HG03521 (cell line): ENCODE results near the gene RNASE13.

Experiments
- ATAC-seq: cut with Tn5 transposase; IDR thresholded peaks from one replicate; pipeline ENCODE4 v1.9.1; 2021; ENCODE audit warnings: mild to moderate bottlenecking, moderate library complexity; ENCODE audit not compliant: unreplicated experiment

RNASE13 gene, protein sequence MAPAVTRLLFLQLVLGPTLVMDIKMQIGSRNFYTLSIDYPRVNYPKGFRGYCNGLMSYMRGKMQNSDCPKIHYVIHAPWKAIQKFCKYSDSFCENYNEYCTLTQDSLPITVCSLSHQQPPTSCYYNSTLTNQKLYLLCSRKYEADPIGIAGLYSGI

DNA sequence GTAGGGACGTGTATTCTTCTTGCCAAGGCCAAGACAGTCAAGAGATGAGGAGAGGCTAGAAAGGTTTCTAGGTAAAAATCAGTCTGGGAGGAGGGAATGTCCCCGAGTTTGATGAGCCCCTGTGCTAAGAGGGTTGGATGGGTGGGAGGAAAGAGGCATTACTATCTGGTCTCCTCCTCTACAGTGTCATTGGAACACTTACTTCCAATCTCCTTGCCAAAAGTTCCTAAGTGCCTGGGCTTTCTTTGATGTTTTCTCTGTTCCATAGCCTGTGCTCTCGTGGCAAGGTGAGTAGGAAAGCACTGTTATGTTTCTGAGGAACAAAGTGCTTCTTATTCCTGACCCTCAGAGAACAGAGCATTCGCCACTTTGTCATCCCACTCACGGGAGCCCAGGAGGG is at the start of gene RNASE13:
RNASE13 (minus strand) TSS at position 101 of the 400 bp plus-strand sequence. CDS start 519 bp downstream, outside the sequence.
- no peak for ATAC-seq

DNA sequence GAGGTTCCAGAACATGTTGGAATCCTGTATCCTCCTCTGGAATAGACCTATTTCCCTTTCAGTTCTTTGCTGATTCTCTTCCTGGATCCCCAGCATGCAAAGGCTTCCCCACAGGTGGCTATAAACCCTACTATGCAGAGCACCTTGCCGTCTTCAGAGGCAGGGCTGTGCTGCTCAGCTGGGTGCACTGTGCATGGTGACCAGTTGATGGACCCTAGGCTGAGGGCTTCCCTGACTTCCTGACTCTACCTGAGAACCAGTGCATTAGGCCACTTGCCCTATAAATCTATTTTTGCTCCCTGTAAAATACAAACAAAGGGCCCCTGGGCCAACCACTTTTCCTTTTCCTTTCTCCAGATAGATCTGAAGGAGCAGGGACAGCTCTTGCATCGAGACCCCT is 49.8 kb upstream of the RNASE13 start:
- ATAC-seq, result no peak

DNA sequence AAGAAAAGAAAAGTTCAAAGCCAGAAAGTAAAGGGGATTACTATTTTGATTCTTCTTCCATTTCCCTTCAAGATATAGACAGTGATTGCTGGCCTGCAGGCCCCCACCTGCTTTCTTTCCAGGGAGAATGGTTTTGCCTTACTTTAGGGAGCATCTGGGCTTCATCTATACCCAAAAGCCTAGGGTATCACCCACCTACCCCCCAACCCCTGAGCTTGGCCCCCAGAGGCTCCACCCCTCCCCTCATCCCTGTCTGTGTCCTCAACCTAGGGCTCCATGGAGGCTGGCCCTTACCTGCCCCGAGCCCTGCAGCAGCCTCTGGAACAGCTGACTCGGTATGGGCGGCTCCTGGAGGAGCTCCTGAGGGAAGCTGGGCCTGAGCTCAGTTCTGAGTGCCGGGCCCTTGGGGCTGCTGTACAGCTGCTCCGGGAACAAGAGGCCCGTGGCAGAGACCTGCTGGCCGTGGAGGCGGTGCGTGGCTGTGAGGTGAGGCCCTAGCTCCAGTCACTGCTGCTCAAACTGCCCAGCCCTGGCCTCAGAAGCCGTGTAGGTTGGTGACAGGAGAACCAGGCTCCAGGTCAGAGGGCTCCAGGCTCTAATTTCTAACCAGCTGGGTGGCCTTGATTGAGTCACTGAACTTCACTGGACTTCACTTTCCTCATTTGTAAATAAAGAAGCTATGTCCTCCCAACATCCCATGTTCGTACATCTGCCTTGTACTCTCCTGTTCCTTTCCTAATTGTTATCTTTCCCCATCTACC is 49.1 kb upstream of the RNASE13 start:
- no peak for ATAC-seq

DNA sequence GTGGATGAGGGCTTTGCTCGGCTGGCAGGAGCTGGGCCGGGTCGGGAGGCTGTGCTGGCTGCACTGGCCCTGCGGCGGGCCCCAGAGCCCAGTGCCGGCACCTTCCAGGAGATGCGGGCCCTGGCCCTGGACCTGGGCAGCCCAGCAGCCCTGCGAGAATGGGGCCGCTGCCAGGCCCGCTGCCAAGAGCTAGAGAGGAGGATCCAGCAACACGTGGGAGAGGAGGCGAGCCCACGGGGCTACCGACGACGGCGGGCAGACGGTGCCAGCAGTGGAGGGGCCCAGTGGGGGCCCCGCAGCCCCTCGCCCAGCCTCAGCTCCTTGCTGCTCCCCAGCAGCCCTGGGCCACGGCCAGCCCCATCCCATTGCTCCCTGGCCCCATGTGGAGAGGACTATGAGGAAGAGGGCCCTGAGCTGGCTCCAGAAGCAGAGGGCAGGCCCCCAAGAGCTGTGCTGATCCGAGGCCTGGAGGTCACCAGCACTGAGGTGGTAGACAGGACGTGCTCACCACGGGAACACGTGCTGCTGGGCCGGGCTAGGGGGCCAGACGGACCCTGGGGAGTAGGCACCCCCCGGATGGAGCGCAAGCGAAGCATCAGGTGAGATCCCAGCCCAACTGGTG is 47.0 kb upstream of the RNASE13 start:
- ATAC-seq, result no peak

DNA sequence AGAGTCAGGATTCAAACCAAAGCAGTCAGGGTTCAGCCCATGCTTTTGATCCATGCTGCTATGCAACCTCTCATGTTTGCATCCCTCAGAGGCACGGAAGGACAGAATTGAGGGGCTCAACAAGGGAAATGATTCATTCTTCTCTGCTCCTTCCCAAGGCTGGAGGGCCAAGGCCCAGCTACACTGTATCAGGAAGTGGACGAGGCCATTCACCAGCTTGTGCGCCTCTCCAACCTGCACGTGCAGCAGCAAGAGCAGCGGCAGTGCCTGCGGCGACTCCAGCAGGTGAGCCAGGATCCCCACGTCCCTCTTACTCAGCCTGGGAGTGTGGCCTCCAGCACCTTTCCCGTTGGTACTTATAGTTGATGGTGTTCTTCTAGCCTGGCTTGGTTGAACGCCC is 44.1 kb upstream of the RNASE13 start:
- ATAC-seq, result no peak

DNA sequence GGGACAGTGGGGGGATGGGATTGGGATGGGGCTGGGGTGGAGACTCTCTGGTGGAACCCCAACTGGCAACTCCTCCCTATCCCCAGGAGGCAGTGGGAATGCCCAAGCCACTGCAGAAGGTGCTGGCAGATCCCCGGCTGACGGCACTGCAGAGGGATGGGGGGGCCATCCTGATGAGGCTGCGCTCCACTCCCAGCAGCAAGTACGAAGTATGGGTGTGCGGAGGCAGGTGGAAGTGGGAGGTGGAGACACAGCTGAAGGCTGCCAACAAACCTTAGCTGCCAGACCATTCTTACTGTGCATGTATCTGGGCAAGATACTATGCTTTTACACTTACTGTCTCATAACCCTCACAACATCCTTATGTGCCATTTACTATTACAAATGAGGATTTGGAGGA is 43.7 kb upstream of the RNASE13 start:
- ATAC-seq, result no peak

DNA sequence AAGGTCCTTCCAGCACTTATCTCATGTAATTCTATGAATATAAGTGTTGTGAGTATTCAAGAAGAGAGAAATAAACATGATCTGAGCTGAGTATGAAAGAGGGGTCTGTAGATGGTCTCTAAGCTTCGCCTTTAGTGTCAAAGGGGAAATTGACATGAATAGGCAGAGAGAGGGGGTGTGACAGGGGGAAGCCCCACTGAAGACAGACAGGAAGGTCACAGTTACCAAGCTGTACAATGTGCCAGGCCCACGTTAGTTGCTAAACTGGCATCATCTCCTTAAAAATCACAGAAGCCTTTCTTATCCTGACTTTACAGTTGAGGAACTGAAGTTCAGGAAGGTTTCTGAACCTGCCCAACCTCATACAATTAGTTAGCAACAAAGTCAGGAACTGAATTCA is 43.1 kb upstream of the RNASE13 start:
- ATAC-seq, result no peak

DNA sequence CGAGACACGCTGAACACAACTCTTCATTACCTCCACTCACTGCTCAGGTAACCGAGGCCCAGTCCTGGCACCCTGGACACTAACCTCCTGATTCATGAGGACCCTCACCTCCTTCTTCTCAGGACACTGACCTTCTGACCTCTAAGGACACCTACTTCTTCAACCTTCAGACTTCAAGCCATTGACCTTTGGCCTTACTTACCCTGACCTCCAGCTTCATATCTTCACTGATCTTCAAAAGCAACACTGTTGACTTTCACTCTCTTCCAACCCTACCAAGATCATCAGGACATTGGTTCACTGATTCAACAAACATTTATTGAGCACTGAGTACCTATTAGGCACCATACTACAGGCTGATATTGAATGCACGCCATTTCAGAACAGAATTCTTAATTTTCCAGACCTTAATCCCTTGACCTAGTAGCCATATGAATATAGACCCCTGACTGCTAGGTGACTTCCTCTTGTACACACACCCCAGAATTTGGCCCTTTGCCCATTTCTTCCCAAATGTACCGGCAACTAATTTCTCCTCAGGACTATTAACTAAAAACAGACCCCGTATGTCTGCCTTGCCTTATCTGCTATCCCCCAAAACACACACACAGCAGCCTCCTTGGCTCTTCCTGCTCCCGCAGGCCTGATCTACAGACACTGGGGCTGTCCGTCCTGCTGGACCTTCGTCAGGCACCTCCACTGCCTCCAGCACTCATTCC is 41.3 kb upstream of the RNASE13 start:
- no peak for ATAC-seq

DNA sequence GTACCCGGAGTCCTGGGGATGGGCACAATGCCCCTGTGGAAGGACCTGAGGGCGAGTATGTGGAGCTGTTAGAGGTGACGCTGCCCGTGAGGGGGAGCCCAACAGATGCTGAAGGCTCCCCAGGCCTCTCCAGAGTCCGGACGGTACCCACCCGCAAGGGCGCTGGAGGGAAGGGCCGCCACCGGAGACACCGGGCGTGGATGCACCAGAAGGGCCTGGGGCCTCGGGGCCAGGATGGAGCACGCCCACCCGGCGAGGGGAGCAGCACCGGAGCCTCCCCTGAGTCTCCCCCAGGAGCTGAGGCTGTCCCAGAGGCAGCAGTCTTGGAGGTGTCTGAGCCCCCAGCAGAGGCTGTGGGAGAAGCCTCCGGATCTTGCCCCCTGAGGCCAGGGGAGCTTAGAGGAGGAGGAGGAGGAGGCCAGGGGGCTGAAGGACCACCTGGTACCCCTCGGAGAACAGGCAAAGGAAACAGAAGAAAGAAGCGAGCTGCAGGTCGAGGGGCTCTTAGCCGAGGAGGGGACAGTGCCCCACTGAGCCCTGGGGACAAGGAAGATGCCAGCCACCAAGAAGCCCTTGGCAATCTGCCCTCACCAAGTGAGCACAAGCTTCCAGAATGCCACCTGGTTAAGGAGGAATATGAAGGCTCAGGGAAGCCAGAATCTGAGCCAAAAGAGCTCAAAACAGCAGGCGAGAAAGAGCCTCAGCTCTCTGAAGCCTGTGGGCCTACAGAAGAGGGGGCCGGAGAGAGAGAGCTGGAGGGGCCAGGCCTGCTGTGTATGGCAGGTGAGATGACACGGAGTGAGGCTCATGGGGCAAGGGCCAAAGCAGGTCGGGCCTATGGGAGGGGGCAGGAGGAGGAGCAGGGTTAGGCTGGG is 40.0 kb upstream of the RNASE13 start:
- no peak for ATAC-seq

DNA sequence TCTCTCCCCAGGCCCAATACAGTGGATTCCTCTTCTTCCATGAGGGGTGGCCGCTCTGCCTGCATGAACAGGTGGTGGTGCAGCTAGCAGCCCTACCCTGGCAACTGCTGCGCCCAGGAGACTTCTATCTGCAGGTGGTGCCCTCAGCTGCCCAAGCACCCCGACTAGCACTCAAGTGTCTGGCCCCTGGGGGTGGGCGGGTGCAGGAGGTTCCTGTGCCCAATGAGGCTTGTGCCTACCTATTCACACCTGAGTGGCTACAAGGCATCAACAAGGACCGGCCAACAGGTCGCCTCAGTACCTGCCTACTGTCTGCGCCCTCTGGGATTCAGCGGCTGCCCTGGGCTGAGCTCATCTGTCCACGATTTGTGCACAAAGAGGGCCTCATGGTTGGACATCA is 39.3 kb upstream of the RNASE13 start:
- no peak for ATAC-seq

DNA sequence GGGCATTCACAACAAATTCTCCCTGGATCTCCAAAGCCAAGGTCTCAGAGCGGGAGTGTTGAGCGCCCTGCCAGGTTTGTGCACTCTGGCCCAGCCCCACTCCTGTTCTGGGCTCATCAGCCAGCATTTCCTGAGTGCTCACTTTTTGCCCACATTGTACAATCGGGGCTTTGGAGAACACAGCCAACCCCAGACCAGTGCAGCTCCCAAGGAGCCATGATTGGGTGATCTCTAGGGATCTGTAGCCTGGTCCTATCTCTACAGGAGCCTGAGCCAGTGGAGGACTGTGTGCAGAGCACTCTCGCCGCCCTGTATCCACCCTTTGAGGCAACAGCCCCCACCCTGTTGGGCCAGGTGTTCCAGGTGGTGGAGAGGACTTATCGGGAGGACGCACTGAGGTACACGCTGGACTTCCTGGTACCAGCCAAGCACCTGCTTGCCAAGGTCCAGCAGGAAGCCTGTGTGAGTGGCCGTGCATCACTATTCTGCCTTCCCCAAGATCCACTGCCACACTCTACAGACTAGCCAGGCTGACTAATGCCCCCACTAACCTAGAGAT is 38.3 kb upstream of the RNASE13 start:
- ATAC-seq, result no peak

DNA sequence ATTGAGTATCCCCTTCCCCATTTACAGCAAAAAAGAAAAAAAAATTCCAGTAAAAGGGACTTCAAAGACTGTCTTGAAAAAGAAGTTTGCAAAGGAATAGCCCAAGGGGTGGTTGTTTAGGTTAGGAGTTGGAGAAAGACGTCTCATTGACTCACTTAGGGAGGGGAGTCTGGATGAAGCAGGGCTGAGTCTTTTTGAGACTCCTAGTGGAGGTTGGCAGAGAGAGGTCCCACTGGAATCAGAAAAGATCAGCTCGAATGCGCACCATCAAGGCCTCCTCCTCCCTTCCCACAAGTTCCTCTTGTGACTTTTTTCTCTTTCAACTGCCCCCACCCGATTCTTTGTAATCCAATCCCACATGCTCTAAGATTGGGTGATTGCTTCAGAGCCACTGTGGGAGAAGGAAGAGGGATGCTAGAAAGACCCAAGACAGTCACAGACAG is 37.4 kb upstream of the RNASE13 start:
- no peak for ATAC-seq

DNA sequence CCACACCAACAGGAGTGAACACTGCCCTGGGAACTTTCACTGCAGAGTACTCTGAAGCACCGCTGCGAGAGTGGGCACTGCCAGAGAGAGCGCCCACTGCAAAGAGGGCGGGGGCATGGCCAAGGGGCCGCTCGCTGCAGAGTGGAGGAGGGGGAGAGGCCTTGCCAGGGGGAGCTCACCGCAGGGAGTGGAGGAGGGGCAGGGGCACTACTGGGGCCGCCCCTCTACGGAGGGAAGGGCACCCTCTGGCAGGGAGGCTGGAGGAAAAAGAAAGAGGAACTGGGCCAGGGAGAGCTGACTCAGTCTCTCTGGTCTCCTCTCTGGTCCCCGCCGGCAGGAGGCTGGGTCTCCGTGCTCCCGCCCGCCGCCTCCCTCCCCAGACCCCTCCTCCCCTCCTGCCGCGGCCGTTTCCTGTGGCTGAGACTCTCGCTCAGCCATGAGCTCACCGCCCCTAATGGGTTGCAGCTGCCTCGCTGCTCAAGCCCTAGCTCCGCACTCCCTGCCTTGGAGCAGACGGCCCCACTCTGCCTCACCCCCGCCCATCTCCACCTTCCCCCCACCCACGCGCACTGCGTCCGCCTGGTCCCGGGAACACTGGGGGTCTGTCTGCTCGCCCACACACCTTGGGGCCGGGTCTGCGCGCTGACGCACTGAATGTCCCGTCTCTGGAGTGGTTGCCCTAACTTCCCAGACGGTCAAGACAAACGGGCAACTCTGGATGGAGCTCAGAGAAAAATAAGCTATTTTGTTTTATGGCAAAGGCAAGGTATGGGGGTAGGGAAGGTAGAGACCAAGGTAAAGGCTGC is 36.8 kb upstream of the RNASE13 start:
- ATAC-seq, result peak; percentile 64

DNA sequence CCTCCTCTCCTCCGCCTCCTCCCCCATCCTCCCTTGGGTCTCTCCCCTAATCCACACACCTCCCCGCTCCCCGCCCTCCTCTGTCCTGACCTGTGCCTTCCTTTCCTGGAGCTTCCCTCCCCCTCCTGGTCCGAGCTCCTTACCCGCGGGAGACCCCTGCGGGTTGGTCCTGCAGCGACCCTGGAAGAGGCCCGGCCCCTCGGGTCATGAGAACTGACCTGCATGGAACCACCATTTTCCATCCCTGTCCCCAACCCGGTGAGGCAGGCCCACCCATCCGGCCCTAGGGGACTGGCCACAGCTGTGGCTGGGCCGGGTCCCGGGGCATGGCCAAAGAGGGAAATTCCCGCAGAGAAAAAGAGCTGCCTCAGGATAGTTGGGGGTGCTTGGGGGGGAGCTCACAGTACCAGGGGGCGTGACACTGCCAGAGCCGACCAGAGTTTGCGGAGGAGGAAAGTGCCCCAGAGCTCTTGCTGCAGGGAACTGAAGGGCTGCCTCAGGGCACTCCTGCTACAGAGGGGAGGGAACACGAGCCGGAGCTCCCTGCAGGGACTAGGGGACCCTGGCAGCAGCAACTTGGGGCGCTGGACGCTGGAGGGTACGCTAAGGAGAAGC is 36.1 kb upstream of the RNASE13 start:
- peak; percentile 6 for ATAC-seq

DNA sequence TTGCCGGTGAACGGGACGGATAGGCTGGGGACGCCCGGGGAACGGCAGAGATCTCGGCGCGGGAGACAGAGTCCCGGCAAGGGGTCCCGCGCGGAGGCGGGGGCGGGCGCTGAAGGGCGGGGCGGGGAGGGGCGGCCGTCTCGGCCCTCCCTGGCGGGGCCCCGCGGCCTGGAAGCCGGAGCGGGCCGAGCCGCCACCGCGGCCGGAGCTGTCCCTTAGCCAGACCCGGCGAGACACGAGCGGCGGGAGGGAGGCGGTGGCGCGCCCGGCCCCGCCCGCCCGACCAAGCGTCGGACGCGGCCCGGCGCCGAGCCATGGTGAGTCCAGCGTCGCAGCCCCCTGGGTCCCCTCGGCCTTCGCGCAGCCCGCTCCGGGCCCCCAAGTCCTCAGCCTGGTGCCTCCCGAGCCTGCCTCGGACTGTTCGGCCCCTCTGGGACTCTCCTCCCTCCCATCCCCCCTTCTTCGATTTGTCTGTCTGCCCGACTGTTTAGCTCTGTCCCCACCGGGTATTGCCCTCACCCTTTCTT is 35.5 kb upstream of the RNASE13 start, which contains the start of gene ARHGEF40:
ARHGEF40 (plus strand) TSS at position 222 of the 527 bp plus-strand sequence; CDS start at position 315, 93 bp downstream.
- ATAC-seq, result no peak

DNA sequence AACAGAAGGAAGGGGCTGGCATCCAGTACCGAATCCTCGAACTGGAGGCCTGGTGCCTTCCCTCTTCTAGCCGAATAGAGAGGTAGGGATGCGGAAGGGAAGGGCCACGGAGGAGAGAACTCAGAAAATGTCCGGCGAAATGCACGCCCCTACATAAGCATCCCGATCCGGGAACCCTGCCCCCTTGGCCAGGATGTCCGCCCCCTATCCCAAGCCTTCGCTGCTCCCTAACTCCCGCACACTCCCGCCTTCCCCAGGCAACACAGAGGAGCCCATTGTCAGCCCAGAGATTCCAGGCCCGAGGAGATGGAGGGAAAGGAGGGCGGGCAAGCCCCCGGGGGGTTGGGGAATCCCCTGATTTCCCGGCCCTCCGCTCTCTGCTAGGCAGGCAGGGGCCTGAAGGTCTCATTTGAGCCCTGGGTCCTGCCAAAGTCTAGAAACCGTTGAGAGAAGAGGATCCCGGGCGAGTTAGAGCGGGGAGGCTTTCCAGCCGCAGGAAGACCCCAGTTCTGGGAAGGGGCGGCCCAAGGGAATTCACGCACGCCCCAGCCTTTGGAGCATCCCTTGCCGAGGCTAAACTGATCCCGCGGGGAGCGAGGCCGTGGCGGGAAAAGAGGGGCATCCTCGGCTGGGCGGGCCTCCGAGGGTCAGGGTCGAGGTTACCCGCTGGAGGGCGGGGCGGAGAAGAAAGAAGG is 34.9 kb upstream of the RNASE13 start:
- ATAC-seq, result no peak

DNA sequence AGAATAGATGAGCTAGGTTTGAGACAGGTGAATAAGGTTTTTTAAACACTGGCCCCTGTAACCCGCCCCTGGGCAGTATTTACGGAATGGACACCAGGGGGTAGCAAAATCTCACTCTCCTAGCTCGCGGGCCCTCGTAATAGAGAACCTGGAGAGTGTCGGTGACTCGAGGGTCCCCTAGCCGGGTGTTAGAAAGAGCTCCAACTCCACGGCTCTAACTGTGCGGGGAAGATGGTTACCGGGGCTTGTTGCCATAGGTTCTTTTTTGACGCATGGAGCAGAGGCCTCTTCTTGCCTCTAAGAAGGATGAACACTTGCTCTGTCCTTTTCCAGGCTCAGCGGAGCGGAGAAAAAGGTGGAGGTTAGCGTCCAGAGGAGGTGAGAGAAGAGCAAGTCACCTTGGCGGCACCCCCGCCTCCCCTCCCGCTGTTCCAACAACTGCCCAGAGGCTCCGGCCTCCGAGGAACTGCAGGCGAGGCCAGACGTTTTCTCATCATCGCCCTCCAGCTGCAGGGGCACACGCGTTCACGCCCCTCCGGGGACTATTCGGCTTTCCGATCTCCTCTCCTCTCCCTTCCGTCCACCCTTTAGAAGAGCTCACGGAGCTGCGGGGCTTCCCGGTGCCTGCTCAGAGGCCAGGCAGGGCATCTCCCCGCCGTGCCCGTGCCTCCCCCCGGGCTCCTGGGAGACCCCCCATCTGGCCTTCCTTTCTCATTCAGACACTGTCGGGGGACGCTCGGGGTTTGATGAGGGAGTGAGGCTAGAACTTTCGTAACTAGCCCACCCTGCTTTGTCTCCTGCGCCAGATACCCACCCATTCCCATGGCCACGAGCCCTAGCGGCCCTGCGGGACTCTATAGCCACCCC is 34.1 kb upstream of the RNASE13 start:
- ATAC-seq, result no peak
